HG02884 (cell line): ENCODE measurements around the gene GOLIM4.
"Not testable (repeated sequence)": the region's sequence is repeated elsewhere in the genome, so short reads cannot be mapped to it uniquely, and the experiment has no call there.

ENCODE experiments used
- ATAC-seq: cut with Tn5 transposase; IDR thresholded peaks from one replicate; pipeline ENCODE4 v1.9.1; 2021; ENCODE audit warnings: mild to moderate bottlenecking, moderate library complexity; ENCODE audit not compliant: unreplicated experiment

The GOLIM4 gene

DNA sequence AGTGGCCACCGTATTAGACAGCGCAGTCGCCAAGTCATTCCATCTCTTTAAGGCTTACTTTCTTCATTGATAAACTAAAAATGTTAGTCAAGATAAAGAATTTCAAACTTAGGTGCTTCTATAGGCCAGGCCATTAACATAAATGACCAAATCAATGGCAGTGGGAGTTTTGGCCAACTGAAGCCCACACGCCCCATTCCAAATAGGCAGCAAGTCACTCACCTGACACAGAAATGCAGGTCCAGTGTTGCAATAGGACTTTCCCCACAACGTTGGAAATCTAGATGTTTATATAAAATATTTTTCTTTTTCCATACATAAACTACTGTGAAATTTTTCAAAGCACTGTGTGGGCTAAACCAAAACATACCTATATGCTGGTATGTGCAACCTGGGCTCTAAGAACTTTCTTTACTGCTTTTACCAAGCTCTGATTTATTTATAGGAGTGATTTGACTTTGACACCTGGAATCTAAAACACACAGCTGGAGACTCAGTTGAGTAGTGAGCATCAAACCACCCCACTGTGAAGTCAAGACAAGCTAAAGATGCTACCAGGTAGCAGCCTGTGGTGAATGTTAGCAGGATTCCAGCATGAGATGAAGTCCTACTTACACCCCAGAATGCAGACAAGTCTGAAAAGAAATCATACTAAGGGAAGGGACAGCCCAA is 15.1 kb downstream of the GOLIM4 start:
- no peak for ATAC-seq

DNA sequence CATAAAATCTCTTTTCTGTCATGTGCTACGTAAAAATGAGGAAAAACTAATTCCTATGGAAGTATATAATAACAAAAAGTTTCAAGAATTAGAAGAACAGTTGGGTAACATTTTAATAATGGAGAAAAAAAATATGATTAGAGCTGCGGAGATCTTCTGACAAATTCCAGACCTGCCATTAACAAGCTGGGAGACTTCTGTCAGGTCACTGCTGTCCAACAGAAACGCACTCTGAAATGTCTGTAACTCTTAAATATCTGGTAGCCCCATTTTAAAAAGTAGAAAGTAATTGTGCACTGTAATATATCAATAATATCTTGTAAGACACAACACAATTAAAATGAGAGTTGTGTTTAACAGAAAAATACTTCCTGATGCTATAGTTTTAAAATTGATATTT is 15.7 kb downstream of the GOLIM4 start:
- ATAC-seq, result no peak

DNA sequence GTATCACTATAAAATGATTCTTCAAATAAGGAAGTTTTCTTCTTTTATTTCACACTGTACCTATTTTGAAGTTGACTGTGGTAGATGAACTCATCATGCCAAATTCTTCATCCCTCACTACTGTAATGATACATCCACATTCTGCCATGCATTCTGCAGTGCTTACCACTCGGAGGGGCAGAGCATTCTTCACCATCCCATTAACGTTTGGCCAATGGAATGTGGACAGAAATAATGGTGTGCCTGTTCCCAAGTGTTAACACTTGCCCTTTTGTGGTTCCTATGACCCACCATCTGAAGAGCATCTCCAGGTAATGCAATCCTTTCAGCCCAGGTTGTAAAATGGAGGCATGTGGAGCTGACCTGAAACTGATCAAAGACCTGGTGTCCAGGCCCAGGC is 18.6 kb downstream of the GOLIM4 start:
- ATAC-seq, result no peak

DNA sequence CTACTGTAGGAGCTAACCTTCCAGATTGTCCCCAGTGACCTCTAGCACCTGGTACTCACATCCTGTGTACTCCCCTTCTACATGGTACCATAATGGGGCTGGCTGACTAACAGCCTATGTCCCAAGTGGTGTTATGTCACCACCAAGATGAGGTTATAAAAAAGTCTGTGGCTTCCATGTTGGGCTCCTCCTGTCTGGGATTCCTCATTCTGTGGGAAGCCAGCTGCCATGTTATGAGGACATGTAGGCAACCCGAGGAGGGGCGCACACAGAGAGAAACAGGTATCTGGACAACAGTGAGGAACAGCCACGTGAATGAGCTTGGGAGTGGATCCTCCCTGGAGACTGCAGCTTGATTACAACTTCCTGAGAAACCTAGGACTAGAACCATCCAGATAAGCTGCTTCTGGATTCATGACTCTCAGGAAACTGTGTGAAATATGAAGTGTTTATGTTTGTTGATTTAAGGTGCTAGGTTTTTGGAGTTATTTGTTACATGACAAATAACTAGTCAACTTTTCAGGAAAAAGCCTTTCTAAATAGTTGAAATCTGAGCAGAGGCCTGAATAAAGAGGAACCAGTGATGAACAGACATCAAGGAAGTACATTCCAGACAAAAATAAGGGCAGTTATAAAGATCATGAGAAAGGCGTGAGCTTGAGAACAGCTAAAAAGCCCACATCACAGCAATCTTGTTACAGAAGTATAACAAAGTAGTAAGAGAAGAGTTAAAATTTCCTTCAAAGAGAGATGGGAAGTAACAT is 21.7 kb downstream of the GOLIM4 start:
- no peak for ATAC-seq

DNA sequence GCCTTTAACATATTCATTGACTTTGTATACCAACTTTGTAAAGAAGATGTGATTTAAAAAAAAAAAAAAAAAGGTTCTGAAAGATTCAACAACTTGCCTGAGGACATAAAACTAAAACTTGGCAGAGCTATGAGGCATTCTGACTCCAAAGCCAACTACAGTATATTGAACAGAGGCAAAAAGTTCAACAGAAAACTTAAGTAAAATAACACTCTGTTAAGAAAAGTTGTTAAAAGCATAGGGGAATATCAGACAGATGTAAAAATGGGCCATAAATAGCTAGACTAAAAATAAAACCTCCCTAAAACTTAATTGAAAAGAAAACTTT is 23.4 kb downstream of the GOLIM4 start:
- no peak for ATAC-seq

DNA sequence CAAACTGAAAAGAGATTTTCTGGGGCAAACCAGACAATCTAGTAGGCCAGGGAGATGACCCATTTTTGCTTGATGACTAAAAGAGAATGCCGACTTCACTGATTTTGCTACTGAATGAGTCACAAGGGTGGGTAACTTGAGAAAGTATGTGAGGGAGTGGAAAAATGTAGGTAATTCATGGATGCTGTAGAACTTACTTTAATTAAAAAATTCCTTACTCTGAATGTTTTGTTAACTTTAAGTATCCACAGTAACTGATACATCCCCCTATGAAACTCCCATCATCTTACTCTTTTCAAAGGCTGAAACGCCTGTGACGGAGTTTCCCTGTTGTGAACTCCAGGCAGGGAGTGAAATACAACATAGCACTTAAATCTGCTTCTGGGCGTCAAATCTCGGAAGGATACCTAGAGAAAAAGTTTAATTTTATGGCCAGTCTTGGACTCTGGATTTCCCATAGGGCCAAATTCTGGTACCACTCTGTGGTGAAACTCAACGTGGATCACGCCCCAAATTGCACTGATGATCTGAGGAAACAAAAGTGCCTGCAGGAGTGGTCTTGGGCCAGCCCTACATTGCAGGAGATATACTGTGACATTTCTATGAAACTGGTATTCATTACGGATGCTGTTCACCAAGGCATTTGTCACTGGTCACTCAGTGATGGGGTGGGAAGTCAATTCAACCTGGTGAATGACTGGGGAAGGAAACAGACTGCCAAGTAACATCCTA is 24.0 kb downstream of the GOLIM4 start:
- ATAC-seq, result no peak

DNA sequence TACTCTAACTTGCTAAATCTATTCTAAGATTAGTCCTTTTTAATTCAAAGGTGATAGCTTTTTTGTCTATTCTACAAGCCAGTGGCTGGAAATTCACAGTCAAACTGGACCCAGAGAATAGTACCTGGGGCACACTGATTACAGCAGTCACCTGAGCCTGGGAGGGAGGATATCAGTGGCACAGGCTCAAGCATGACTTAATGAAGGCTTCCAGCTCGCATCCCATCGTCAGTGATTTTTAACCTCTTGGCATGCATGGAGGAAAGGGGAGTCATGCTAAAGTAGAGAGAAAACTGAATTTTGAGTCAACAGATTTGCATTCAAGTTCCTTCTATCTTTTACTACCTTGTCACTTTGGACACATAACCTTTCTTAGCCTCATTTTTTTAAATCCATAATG is 24.8 kb downstream of the GOLIM4 start:
- ATAC-seq, result no peak

DNA sequence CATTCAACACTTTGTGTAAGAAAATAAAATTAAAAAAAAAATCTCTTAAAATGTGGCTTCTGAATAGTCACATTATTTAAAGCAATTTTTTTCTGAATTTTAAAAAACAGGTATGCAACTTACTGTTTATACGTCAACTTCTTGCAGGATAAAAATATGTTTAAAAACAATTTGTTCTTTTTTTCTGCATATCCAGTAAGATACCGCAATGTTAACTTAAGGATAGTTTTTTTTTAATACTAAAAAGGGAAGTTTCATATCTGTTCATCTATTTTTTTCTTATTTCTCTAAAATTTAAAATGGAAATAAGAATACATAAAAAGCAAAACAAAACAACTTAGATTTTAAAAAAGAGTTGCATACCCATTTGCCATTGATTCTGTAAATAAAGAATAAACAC is 27.4 kb downstream of the GOLIM4 start:
- no peak for ATAC-seq

DNA sequence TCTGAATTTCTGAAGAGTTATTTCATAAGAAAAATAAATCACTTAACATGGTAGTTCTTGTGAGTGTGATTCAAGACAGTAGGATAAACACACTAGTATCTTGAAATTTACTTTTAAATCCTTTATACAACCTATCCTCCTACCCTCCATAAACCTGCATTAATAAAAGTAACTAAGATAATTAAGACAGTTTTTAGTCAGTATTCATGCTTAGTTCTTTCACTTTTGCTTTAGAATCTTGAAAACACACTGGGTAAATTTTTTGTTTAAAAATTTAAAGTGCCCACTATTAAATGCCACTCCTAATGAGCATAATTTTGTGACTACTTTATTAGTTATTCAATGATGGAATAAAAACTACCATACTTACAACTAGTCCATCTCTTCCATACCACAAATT is 28.8 kb downstream of the GOLIM4 start:
- no peak for ATAC-seq

DNA sequence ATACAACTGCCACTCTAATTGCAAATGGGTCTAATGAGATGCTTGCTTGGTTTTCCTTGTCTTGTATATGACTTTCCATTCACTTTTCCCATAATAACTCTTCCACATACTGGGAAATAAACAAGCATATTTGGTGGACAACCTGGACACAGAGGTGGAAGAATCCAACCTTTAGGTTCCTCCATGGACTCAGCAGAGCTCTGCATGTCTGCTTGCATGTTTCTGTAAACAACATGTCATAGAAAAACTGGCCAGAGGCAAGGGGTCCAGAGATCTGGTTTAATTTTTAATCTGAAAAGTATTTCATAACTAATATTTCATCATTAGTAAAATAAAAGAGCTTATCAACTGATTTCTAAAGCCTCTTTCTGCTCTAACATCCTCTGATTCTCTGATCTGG is 30.2 kb downstream of the GOLIM4 start:
- no peak for ATAC-seq

DNA sequence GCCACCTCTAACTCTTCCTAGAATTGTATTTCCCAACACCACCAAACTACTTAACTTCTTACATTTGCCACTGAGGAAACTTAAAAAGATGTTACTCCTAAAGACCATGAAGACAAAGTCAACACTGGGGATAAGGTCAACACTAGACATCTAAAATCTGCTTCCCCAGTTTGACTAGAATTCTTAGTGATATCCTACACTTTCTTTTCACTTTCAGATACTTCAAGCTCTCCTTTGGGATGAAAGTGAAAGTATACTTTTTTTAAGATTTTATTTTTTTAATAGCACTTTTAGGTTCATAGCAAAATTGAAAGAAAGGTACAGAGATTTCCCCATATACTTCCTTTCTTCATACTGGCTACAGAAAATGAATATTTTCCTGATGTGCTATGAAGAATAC is 32.6 kb downstream of the GOLIM4 start:
- no peak for ATAC-seq

DNA sequence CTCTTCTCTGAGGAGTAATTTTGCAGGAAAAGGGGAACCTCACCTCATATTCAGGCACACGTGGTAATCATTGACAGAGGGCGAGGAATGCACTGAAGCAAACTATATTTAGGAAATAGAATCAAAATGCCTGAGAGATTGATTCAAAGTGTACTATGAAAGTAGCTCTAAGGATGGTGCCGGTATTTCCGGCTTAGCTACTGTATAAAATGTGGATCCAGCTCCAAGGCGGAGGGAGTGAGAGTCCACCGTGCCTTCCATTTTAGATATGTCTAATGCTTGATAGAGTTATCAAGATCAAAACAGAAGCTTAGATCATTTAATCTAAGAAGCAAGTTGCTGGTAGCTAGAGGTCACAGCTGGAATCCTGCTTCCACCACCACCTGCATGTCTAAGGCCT is 33.0 kb downstream of the GOLIM4 start:
- ATAC-seq, result no peak

DNA sequence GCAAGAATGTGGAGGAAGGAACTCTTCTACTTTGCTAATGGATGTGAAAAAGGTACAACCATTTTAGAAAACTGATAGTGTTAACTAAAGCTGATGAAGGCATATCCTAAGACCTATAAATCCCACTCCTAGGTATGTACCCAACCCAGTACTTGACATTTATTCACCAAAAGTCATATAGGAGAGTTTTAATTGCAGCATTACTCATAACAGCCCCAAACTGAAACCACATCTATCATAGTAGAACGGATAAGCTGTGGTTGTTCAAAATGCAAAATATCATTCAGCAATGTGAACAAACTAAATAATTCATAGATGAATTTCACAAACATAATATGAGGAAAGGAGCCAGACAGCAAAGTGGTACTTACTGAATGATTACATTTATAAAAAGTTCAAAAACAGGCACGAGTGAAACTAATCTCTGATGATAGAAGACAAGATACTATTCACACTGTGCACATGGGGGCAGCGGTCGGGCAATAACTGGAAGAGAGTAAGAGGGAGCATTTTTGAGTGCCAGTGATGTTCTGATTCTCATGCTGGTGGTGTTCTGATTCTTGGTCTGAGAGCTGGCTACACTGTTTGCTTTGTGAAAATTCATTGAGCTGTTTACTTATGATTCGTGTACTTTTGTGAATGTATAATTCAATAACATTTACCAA is 34.3 kb downstream of the GOLIM4 start:
- peak; percentile 95 for ATAC-seq

DNA sequence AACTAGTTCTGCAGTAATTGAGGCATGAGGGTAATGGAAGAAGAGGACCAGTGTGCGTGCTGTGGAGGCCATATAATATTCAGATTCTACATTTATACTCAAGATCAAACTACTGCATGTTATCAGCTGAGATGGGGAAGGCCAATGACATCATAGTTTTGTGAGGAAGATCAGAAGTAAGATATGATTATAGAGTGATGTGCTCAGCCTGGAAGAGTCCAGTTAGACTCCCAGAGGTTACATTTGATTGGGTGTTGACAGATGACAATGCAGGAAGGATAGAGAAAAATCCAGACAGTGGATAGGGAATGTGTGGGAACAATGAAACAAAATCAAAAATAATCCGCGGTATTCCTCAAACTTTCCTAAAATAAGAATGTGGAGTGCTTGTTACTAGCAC is 35.4 kb downstream of the GOLIM4 start:
- ATAC-seq, result no peak

DNA sequence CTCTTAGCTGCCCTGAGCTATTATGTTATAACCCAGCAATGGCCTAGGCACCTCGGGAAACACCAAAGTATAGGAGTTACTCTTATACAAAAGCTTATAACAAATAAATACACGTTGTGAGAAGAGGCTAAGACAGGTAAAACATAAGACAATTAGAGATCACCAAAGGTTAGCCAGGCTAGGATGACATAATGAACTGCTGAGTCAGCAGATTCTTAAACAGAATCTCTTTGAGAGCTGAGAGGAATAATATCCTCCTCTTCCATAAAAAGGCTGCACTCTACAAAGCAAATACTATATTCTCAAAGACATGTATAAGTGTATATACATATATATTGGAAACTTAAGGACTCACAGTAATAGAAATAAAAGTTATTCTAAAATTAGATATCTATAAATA is 37.2 kb downstream of the GOLIM4 start:
- ATAC-seq, result no peak

DNA sequence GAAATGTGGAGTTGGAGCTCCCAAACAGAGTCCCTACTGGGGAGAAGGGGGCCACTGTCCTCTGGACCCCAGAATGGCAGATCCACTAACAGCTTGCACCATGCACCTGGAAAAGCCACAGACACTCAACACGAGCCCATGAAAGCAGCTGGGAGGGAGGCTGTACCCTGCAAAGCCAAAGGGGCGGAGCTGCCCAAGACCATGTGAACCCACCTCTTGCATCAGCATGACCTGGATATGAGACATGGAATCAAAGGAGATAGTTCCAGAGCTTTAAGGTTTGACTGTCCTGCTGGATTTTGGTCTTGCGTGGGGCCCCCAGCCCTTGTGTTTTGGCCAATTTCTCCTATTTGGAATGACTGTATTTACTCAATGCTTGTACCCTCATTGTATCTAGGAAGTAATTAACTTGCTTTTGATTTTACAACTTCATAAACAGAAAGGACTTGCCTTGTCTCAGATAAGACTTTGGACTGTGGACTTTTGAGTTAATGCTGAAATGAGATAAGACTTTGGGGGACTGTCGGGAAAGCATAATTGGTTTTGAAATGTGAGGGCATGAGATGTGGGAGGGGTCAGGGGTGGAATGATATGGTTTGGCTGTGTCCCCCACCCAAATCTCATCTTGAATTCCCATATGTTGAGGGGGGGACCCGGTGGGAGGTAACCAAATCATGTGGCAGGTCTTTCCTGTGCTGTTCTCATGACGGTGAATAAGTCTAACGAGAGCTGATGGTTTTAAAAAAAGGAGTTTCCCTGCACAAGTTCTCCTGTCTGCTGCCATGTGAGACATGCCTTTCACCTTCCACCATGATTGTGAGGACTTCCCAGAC is 39.1 kb downstream of the GOLIM4 start:
- not testable (repeated sequence) for ATAC-seq

DNA sequence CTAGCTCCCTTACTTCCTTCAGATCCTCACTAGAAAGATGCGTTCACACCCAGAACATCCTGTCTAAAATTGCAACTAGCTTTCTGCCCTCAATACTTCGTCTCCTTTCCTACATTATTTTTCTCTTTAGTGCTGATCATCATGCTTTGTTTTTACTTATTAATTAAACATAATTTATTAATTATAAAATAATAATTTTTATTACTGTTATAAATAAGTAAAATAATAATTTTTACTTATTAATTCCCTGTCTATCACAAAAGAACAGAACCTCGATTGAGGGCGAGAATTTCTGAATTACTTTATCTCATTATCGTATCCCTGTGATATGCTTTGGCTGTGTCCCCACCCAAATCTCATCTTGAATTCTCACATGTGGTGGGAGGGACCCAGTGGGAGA is 41.3 kb downstream of the GOLIM4 start:
- no peak for ATAC-seq

DNA sequence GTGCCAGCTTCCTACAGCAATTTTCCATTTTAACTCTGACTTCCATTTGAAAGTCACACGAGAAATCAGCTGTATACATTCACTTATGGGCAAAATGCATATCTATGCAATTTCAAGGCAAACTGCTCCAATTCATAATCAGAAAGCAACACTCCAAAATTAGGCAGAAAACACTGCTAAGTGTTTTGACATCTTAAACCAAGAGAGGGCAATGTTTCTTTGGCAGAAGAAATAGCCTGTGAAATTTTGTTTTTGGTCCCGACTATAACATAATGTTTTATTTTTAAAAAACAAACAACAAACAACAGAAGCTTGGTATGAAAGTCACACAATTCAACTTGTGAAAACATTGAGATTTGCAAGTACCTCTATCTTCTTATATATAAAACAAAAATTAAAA is 42.6 kb downstream of the GOLIM4 start:
- ATAC-seq, result no peak

DNA sequence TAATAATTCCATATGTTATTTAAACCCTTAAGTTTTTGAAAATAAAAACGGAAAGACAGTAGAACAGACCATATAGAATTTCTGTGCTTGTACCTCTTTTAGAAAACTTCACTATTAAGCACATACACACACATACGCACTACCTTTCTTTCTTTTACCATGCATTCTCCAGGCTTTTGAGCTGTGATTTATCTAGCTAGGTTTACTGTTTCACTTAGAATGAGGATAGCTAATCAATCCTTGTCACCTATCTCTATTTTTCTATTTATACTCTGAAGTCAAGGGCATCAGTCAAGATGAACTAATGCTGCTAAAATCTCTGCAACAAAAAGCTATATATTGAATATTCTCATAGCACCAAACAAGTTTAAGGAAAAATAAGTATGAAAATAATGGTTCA is 43.2 kb downstream of the GOLIM4 start:
- ATAC-seq, result no peak

DNA sequence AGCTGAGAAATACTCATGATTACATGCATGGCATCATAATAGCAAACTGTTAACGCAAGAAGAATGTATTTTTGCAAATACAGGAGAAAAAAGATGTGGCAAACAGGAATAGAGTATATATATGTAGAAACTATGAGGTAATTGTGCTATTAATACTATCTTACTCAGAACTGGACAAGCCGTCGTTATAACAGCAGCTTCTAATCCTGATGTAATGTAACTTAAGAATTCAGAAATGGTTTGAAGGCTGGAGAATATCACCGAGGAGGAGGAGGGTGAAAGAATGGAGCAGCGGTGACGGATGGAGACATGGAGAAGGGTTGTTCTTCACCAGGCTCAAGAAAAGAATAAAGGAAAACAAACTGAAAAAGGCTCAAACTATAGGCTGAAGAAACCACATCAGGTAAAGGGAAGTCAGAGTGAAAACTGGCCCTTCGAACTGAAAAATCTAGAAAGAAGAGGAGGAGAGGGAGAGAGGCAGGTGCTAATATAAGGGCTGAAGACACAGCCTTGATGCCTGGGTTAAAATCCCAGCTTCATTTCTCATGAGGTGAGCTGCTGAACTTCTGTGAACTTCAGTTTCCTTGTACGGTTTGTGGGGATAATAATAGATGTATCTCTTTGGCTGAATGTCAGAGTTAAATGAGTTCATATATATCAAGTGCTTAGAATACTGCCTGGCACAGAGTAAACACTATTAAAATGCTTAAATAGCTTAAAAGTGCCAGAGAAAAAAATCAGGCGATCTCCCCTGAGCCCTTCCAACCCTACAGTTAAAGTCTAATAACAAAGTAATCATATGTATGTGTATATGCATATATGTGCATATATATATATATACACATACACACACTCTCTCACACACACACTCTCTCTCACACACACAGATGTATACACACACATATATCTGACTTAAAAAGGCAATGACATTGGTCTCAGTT is 43.9 kb downstream of the GOLIM4 start:
- peak; percentile 73 for ATAC-seq
